ENCODE measurements around the gene EBF4.
A peak's percentile ranks its signal among the peaks of the same experiment; 100 is the strongest.

Gene EBF4

GRCh38 chr20:2745060-2745910 lies 52.7 kb downstream of the EBF4 start:
- no peak for DNase-seq

DNA sequence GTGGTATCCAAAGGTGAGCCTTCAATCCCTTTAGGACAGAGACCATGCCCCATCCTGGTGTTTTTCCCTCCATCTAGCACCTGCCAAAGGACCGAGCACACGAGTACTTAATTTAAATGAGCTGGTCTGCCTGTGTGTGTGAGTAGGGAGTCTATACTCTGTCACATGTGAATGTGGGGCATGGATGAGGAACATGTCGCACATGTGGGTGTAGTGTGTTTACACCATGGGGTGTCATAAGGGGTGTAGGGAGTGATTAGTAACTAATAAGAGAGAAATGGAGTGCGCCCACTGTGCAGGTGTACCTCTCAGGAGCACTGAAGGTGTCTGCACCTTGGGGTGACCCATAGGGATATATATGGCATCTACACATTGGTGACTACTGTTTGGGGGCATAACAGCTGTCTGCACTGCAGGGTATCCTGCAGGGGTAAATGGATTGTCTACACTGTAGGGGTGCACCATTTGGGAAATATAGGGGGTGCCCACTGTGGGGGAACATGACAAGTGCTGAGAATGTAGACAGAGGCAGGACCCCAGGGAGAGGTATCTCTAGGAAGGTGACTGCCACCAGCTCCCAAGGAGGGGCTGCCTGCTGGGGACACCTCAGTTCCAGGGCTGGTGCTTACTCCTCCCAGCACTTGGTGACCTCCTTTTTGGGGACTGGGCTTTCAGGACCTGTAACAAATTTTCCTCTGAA lies 53.5 kb downstream of the EBF4 start:
- DNase-seq: no peak

- no peak for DNase-seq
Measured at GRCh38 chr20:2746636-2747265, 54.2 kb downstream of the EBF4 start.

- DNase-seq: no peak
Measured at GRCh38 chr20:2747676-2748235, 55.2 kb downstream of the EBF4 start.

GRCh38 chr20:2748551-2749342 lies 56.2 kb downstream of the EBF4 start:
- no peak for DNase-seq

DNA sequence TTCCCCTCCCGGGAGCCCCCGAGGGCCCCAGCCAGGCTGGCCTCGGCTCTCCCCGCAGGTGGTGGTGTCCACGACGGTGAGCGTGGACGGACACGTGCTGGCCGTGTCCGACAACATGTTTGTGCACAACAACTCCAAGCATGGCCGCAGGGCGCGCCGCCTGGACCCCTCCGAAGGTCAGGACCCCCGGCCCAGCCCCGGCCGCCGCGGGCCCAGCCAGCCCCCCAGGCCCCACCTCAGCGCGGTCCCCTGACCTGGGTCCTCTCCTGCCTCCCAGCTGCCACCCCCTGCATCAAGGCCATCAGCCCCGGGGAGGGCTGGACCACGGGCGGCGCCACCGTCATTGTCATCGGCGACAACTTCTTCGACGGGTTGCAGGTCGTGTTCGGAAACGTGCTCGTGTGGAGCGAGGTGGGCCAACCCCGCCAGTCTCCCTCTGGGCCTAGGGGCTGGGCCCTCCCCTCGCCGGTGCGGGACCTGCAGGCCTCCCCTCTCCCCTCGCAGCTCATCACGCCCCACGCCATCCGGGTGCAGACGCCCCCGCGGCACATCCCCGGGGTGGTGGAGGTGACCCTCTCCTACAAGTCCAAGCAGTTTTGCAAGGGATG lies 56.9 kb downstream of the EBF4 start:
- DNase-seq: no peak

DNA sequence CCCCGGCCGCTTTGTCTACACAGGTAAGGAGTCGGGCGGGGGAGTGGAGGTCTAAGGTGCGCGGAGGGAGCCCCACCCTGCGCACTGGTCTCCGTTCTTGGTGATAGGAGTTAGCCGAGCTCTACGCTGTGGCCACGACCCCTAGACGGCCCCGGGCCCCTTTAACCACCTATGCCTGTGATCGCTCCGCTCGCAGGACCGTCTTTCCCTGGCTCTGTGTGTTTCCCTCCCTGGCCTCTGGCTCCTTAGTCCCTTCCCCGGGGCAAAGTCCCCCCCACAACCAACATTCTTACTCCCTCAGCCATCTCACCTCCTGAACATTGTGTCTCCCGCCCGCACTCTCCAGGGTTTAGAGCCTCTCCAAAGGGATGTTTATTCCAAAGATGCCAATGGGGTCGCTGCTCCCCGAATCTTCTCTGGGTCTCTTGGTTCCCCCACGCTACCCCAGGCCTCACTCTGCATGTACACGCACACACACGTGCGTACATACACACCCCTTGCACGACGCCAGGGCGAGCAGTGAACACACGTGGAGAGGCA lies 57.4 kb downstream of the EBF4 start:
- no peak for DNase-seq

DNA sequence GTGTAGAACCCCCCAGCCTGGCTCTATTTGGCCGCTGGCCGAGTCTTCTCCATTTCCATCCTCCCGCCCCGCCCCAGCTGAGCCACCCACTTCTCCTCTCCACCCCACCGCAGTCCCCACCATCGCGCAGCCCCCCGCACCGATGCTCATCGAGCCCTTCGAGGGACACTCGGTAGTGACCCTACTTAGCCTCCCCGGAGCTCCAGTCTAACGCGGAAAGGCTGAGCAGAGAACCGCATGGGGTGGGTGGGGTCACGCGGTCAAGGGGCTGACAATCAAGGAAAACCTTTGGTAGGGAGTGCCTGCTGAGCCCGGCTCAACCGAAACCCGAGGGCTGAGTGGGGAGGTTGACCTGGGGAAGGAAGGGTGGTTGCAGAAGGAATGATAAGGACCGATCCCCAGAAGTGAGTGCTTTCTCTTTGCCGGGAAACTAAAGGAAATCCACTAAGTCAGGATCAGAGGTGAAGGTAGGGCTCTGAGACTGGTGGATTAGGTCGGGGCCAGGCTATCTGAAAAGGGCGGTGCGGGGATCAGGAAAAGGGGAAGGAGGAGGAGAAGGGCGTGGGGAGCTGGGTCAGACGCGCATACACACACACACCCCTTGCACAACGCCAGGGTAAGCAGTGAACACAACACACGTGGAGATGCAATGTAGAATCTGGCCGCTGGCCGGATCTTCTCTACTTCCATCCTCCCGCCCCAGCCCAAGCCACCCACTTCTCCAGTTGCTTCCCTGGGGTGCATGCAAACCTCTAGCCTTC lies 58.1 kb downstream of the EBF4 start:
- DNase-seq: no peak

DNA sequence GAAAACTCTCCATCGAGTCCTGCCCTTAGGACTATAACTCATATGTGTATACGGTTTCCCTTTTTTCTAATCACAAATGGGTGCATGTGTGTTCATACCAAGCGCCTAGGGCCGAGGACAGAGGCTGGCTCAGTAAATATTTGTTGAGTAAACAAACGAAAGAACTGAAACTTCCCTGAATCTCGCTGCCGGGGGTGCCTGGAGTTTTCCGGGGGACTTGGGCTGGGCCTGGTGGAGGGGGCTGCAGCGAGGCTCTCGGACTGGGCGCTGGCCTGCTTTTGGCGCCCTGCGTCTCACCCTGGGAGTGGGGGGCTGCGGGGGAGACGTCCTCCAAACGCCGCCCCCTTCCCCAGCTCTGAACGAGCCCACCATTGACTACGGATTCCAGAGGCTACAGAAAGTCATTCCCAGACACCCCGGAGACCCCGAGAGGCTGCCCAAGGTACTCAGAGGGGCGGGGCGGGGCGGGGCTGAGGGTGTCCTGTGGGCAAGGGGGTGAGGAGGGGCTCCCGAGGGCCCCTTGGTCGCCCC lies 58.8 kb downstream of the EBF4 start:
- DNase-seq: no peak

DNA sequence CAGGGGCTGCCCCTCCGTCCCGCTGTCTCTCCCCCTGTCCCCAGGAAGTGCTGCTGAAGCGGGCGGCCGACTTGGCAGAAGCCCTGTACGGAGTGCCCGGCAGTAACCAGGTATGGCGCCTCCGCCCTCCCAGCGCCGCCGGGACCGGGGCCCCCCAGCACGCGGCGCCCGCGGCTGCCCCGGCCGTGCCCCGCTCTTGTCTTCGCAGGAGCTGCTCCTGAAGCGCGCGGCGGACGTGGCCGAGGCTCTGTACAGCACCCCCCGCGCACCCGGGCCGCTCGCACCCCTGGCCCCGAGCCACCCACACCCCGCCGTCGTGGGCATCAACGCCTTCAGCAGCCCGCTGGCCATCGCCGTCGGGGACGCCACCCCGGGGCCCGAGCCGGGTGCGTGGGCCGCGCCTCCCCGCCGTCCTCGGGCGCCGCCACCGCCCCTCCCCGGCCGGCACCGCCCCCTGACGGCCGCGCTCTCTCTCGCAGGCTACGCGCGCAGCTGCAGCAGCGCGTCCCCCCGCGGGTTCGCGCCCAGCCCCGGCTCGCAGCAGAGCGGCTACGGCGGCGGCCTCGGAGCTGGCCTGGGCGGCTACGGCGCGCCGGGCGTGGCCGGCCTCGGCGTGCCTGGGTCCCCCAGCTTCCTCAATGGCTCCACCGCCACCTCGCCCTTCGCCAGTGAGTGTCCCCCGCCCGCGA lies 59.4 kb downstream of the EBF4 start:
- peak; percentile 39 to 51 for DNase-seq

- peak; percentile 41 to 45 for DNase-seq
Measured at GRCh38 chr20:2752567-2753460, 60.2 kb downstream of the EBF4 start.

- no peak for DNase-seq
Measured at GRCh38 chr20:2753461-2754040, 61.0 kb downstream of the EBF4 start.

- DNase-seq: no peak
Measured at GRCh38 chr20:2754424-2754823, 61.8 kb downstream of the EBF4 start.

DNA sequence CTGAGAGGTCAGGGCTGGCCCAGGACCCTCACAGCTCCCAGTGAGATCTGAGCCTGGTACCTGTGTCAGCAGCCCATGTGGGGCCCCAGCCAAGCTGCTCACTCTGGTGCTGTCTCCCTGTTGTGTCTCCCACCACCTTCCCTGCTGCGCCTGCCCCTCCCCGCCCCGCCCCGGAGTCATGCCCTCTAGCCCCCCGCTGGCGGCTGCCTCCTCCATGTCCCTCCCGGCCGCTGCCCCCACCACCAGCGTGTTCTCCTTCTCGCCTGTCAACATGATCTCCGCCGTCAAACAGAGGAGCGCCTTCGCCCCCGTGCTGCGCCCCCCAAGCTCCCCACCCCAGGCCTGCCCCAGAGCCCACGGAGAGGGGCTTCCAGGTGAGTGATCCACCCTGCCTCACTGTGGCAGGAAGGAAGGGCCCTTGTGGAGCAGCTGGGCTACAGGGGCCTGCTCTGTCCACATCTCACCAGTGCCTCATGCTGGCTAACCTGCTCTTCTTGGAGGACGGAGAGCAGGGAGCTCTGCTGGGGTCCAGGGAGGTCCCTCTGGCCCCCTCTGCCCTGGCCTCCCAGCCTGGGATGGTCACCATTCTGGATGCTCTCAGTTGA lies 63.0 kb downstream of the EBF4 start:
- no peak for DNase-seq

GRCh38 chr20:2756056-2756611 lies 63.6 kb downstream of the EBF4 start:
- DNase-seq: no peak

GRCh38 chr20:2757001-2757400 lies 64.4 kb downstream of the EBF4 start:
- DNase-seq: no peak

- no peak for DNase-seq
Measured at GRCh38 chr20:2757969-2758368, 65.4 kb downstream of the EBF4 start.

DNA sequence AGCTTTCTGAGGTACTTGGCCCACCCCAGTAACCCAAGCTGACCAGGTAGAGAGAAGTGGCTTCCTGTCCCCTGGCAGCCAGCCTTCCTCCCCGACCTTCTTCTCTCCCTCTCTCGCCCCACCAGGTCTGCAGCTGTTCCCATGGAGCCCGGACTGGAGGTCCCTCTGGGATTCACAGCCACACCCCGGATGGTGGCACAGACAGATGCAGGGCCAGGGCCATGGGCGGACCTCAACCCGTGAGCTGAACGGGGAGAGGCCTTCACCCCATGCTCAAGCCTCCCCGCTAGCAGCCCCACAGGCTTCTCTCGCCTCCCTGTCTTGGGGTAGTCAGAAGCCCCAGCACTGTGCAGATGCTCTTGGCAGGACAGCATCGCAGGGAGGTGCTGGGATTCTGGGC lies 66.6 kb downstream of the EBF4 start:
- no peak for DNase-seq
